HUES6 (cell line): Measurements from ENCODE around the gene RBM23.

Experiments used
- H3K27ac ChIP-seq: 2 replicates; pipeline ENCODE4 v1.7.0; 2013; ENCODE audit warnings: low read depth, mild to moderate bottlenecking, low read length, inconsistent platforms
- H3K27me3 ChIP-seq: 2 replicates; pipeline ENCODE4 v1.6.1; 2013; ENCODE audit warnings: low read length; ENCODE audit not compliant: control insufficient read depth, insufficient read depth
- H3K36me3 ChIP-seq: 2 replicates; pipeline ENCODE4 v1.6.1; 2013; ENCODE audit warnings: low read length; ENCODE audit not compliant: control insufficient read depth, insufficient read depth
- H3K4me1 ChIP-seq: 2 replicates; pipeline ENCODE4 v1.6.1; 2013; ENCODE audit warnings: low read length; ENCODE audit not compliant: control insufficient read depth, insufficient read depth
- H3K4me3 ChIP-seq: 2 replicates; pipeline ENCODE4 v1.5.1; 2013; ENCODE audit warnings: low read depth, low read length
- H3K9ac ChIP-seq: one replicate; pipeline ENCODE4 v1.6.1; 2013; ENCODE audit warnings: mild to moderate bottlenecking, low read length
- H3K9me3 ChIP-seq: 2 replicates; pipeline ENCODE4 v1.6.1; 2013; ENCODE audit warnings: low read depth, low read length; ENCODE audit not compliant: control insufficient read depth, insufficient read depth

RBM23 gene

DNA sequence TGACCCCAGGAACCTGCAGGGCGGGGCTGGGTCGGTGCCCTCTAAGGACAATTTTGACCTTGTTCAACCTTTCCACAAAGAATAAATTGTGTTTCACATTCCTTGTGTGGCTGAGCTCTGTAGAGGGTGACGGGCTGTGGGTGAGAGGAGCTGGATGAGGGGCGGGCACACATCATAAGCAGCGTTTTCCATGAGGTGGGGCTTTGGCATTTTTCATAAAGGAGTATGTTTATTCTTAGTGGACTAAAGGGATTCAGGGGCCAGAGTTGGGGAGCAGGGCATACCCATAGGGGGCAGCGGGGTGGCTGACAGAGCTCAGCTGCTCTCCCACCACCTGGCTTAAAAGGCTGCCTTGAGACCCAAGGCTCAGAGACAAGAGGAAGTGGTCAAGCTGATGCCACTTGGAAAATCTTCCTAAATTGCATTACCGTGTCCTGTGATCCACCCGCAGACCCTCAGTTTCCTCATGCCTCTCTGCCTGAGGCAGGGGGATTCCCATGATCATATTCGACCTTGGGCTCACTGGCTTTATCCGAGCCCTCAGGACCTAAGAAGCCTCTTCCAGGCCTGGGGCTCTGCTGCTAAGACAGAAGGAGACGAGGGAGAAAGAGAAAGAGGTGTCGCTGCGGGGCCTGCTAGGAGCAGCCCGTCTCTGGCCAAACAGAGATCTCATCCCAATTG lies 71.1 kb downstream of the RBM23 start:
- Histone ChIP-seq H3K4me1 (peaks cover 28% of the 10 kb centered on the region), H3K36me3 (peaks cover 38% of the 10 kb centered on the region), H3K9ac (peak overlapping the region; percentile 19), H3K27me3 (no peaks in the 10 kb centered on the region), H3K27ac (no peak overlapping the region), H3K4me3 (no peak overlapping the region), H3K9me3 (no peaks in the 10 kb centered on the region)

DNA sequence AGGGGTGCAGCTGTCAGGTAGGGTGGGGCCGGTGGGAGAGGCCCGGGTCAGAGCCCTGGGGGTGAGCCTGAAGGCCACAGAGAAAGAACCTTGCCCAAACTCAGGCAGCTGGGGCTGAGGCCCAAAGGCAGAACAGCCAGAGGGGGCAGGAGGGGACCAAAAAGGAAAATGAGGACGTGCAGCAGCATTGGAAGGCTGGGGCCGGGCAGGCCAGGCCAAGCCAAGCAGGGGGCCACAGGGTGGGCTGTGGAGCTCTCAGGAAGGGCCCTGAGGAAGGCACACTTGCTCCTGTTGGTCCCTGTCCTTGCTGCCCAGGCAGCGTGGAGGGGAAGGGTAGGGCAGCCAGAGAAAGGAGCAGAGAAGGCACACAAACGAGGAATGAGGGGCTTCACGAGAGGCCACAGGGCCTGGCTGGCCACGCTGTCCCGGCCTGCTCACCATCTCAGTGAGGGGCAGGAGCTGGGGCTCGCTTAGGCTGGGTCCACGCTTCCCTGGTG lies 72.1 kb downstream of the RBM23 start:
- no peaks in the 10 kb centered on the region for H3K9me3 ChIP-seq
- H3K4me1 ChIP-seq: peaks cover 25% of the 10 kb centered on the region
- H3K27ac ChIP-seq: no peak overlapping the region
- no peaks in the 10 kb centered on the region for H3K27me3 ChIP-seq
- peak overlapping the region; percentile 30 for H3K9ac ChIP-seq
- no peak overlapping the region for H3K4me3 ChIP-seq
- H3K36me3 ChIP-seq: peaks cover 47% of the 10 kb centered on the region

DNA sequence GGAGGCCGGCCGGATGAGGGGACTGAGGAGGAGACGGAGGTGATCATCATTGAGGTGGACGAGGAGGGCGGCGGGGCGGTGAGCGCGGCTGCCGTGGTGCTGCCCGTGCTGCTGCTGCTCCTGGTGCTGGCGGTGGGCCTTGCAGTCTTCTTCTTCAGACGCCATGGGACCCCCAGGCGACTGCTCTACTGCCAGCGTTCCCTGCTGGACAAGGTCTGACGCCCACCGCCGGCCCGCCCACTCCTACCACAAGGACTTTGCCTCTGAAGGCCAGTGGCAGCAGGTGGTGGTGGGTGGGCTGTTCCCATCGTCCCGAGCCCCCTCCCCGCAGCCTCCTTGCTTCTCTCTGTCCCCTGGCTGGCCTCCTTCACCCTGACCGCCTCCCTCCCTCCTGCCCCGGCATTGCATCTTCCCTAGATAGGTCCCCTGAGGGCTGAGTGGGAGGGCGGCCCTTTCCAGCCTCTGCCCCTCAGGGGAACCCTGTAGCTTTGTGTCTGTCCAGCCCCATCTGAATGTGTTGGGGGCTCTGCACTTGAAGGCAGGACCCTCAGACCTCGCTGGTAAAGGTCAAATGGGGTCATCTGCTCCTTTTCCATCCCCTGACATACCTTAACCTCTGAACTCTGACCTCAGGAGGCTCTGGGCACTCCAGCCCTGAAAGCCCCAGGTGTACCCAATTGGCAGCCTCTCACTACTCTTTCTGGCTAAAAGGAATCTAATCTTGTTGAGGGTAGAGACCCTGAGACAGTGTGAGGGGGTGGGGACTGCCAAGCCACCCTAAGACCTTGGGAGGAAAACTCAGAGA lies 72.9 kb downstream of the RBM23 start:
- Histone ChIP-seq H3K9me3 (no peaks in the 10 kb centered on the region), H3K4me3 (no peak overlapping the region), H3K9ac (no peak overlapping the region), H3K4me1 (peaks cover 22% of the 10 kb centered on the region), H3K36me3 (peaks cover 56% of the 10 kb centered on the region), H3K27ac (no peak overlapping the region), H3K27me3 (no peaks in the 10 kb centered on the region)

DNA sequence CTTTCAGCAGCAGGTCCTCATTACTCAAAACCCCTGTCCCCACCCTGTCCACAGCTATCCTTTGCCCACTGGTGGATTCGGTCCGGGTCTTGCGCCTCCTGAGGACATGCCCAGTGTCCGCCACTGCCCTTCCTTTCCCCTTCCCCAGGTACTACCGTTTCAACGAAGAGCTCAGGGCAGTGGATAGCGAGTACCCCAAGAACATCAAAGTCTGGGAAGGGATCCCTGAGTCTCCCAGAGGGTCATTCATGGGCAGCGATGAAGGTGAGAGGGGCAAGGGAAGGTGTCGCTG lies 73.9 kb downstream of the RBM23 start:
- Histone ChIP-seq H3K4me3 (no peak overlapping the region), H3K9ac (no peak overlapping the region), H3K36me3 (peaks cover 59% of the 10 kb centered on the region), H3K4me1 (peaks cover 20% of the 10 kb centered on the region), H3K9me3 (no peaks in the 10 kb centered on the region), H3K27ac (no peak overlapping the region), H3K27me3 (no peaks in the 10 kb centered on the region)

DNA sequence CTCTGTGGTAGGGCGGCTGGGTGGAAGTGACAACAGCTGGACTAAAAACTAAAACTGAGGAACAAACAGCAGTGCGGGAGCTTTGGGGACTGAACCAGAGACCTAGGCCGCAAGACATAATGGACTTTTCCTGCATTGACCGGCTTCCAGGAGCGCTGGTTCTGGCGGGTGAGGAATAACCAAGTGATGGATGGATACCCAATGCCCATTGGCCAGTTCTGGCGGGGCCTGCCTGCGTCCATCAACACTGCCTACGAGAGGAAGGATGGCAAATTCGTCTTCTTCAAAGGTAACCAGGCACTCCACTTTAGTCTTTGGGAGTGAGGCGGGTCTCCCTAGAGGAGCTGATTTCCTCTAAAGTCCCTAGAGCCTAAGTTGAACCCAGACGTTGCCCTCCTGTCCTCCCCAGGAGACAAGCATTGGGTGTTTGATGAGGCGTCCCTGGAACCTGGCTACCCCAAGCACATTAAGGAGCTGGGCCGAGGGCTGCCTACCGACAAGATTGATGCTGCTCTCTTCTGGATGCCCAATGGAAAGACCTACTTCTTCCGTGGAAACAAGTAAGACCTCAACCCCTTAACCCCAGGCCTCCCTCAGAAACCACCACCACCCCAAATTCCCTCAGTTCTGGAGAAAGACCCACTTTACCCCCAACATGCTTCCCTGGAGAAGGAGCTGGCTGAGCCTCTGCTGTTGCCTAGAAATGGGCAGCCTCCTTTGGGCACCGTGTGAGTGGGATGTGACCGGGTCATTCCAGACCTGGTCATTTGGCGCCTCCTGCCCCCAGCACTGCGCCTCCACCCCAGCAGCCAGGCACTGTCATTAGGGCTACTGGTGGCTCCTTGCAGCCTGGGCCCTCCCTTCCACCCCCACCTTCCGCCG lies 74.5 kb downstream of the RBM23 start:
- H3K27me3 ChIP-seq: no peaks in the 10 kb centered on the region
- H3K4me3 ChIP-seq: no peak overlapping the region
- no peak overlapping the region for H3K9ac ChIP-seq
- peaks cover 20% of the 10 kb centered on the region for H3K4me1 ChIP-seq
- no peak overlapping the region for H3K27ac ChIP-seq
- H3K9me3 ChIP-seq: no peaks in the 10 kb centered on the region
- H3K36me3 ChIP-seq: peaks cover 59% of the 10 kb centered on the region
